Iris pigment epithelial cell (primary cell): ENCODE data around the gene ABCB1.
A peak's percentile ranks its signal among the peaks of the same experiment; 100 is the strongest.

ENCODE experiments used
- DNase-seq: peaks from one replicate; pipeline ENCODE4 v3.0.0-alpha.2; 2011; ENCODE audit warnings: low read depth

The ABCB1 gene

GRCh38 chr7:87600130-87601124 lies at the start of gene ABCB1:
Gene ABCB1, minus strand, starts transcription at chr7:87600884. Its CDS starts 700 bp downstream, at chr7:87600184.
- DNase-seq: peak; percentile 80

GRCh38 chr7:87648316-87648715 lies 47.6 kb upstream of the ABCB1 start:
- DNase-seq: no peak

GRCh38 chr7:87645446-87645845 lies 44.8 kb upstream of the ABCB1 start:
- no peak for DNase-seq

DNA sequence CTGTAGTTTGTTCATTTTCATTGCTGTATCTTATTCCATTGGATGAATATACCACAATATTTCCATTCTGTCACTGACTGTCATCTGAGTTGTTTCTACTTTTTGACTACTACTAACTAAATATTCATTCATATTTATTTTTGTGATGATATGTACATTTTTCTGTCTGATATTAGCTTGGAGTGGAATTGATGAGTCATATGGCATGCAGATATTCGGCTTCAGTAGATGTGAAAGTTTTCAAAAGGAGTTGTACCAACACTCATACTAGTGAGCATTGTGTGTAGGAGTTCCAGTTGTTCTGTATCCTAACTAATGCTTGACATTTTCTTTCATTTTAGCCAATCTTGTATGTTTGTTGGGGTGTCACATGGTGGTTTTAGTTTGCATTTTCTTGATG lies 35.2 kb upstream of the ABCB1 start:
- DNase-seq: peak; percentile 52

DNA sequence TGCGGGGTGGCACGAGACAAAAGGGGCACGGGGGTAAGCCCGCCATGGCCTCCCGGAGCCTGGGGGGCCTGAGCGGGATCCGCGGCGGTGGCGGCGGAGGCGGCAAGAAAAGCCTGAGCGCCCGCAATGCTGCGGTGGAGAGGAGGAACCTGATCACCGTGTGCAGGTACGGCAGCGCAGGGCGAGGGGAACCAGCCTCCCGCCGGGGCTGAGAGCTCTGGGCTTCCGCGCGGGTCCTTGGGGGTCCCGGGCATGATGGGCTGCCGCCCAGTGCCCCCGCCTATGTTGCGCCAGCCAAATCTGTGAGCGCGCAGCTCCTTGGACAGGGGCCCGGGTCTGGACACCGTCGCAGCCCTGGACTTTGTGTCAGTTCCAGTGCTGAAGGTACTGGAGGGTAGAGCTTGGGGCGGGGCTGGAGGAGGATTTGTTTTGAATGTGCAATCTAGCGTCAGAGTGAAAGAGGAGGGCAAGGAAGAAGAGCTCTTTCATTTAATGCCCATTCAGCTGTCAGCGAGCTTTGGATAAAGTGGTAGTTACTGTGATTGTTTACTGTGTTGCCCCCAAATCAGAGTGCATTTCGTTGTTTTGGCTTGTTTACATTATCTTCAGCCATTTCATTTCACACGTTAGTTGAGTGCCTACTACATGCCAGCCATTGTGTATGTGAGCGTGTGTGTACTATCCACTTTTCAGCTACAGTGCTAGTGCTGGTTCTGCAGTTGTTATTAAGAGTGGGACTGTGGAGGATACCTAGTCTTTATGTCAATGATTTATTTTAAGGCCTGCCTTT lies 28.3 kb upstream of the ABCB1 start:
- DNase-seq: peak; percentile 29

- DNase-seq: peak; percentile 8
Observed at GRCh38 chr7:87627634-87627994, 26.9 kb upstream of the ABCB1 start.

- DNase-seq: no peak
Observed at GRCh38 chr7:87625101-87625500, 24.4 kb upstream of the ABCB1 start.

- DNase-seq: peak; percentile 14
Observed at GRCh38 chr7:87624628-87625027, 23.9 kb upstream of the ABCB1 start.

GRCh38 chr7:87615197-87615596 lies 14.5 kb upstream of the ABCB1 start:
- DNase-seq: no peak

DNA sequence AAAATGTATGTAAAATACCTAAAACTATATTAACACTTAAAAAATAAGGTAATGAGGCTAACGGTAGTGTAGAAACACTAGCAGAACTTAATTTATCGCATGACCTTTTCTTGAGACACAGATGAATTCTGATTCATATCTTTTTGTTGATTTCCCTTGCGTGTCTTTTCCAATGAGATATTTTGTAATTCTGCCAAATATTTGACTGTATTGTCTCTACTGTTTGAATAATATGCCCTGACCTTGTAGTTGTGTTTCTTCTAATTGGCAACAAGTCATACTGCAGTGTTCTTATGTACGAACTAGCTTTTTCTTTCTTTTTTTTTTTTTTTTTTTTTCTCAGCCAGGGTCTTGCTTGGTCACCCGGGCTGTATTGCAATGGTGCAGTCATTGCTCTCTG lies 9.2 kb upstream of the ABCB1 start:
- DNase-seq: peak; percentile 29

GRCh38 chr7:87608431-87608830 lies 7.7 kb upstream of the ABCB1 start:
- peak; percentile 14 for DNase-seq

DNA sequence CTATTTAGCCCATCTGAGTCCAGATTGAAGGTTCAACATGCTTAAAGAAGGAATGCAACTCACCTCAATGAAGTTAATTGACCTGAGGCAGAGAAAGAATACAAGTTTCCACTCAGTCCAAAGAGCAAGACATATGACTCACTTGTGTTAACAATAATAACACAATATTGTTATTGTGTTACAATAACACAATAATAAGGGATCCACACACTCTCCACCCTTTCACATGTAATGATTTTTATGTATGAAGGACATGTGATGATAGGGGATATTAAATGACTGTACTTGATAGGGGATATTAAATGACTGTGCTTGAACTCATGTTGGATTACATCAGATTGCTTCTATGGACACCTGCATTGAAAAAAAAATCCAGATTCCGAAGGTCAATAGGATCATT lies 3.6 kb upstream of the ABCB1 start:
- no peak for DNase-seq

DNA sequence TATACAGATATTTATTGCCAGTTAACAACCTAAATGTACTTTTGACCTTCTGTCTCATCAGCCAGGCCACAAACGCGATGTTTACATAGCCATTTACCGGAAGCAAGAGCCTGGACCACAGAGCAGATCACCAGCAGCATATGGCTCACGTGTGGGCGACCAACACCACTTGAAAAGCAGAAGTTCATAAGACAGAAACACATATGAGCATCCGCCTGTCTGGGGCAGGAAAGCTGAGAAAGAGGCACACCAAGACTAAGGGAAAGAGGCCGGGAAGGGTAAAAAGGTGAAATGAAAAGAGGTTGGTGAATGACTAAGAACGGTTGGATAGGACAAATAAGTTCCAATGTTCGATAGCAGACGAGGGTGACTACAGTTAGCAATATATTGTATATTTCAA lies 1.3 kb downstream of the ABCB1 start:
- DNase-seq: peak; percentile 51

- no peak for DNase-seq
Observed at GRCh38 chr7:87598234-87599009, 2.3 kb downstream of the ABCB1 start.

- DNase-seq: peak; percentile 27
Observed at GRCh38 chr7:87596696-87597095, 4.0 kb downstream of the ABCB1 start.

DNA sequence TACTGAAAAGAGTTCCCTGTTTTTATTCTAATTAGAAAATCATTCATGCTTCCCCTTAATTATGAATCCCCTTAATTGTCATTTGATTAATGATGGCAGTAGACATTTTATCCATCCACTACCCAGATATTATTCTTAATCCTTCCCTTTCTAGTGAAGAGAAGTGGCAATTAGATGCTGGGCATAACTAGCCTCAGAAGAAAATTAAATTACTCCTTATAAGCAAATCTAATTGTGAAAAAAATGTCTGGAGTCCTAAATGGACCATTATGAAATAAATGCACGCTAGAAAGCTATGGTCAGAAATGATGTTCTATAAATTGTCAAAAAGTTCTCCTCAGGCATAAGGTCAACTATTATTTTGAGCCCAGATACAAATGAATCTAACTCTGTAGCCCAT lies 4.5 kb downstream of the ABCB1 start:
- DNase-seq: no peak

DNA sequence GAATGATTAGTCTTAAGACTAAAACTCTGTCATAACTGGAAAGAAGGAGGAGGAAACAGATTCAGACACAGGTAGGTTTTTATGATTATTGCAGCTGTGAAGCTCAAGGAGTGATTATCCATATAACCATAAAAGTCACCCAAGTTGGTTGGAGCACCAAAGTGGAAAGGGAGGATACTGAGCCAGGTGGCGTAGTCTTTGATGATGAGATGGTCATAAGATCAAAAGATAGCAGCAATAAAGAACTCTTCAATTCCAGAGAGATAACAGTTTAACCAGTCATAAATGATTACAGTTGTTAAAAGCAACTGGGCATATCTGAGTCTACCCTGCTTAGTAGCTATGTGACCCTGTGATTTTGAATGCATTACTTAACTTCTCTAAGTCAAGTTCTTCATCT lies 8.4 kb downstream of the ABCB1 start:
- DNase-seq: no peak

DNA sequence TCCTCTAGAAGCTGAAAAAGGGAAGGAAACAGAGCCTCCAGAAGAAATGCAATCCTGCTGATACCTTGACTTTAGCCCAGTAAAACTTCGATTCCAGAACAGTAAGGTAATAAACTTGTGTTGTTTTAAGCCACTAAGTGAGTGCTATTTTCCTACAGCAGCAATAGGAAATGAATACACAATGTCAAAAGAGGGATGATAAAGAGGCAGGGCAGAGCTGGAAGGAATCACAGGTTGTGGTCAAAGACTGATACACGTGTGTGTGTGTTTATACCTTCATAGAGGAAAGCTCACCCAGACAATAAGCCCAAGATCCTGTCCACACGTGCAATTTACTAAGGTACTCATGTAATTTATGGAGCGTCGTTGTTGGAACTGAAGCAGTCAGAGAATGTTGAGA lies 9.5 kb downstream of the ABCB1 start:
- DNase-seq: no peak

GRCh38 chr7:87590578-87590977 lies 10.1 kb downstream of the ABCB1 start:
- no peak for DNase-seq

DNA sequence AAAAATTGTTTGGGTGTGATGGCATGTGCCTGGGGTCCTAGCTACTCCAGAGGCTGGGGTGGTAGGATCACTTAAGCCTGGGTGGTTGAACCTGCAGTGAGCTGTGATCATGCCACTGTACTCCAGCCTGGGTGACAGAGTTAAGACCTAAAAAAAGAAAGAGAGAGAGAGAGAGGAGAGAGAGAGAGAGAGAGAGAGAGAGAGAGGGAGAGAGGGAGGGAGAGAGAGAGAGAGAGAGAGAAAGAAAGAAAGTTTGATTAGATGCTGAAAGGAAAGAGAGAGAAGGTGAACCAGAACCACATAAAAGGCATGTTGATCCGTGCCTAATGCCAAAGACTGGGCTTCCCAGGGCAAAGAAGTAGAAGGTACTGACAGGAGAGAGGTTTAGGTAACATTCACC lies 11.1 kb downstream of the ABCB1 start:
- no peak for DNase-seq

DNA sequence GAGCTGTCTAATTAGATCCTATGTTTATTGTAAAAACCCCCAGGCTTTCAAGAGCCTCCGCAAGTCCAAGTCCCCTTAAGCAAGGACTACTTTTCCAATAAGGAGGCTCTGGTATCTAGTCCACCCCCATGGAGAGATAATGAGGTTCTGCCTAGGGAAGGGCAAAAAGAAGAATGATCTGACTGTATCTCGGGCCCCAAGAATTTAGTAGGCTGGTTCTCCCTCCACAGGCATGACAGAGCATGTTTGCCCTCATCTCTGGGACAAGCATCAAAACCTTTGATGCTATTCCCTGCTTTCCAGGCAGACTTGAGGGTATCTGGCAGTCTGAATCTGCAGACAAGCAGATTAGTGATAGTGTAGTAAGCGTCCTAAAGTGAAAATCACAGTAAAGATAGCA lies 19.0 kb downstream of the ABCB1 start:
- no peak for DNase-seq

DNA sequence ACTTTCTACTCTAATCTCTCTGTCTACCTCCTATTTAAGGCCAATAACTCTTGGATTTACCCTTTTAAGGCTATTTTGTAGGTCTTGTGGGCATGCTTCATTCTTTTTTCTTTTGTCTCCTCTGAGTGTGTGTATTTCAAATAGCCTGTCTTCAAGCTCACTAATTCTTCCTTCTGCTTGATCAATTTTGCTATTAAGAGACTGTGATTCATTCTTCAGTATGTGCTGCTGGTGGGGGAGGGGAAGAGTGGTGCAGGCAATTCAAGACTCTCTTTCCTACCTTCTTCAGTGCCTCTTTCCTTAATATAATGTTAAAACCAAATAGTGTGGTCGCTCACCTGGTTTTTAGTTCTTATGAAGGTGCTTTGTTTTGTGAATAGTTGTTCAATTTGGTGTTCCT lies 20.0 kb downstream of the ABCB1 start:
- DNase-seq: peak; percentile 20
